Daoy (cell line): ENCODE results near the gene FGF21. TPM values are rescaled to one million over a fixed set of nuclear protein-coding genes. Genes with fewer than 3 reads are reported as not detected.
"Not testable (repeated sequence)": the region's sequence is repeated elsewhere in the genome, so short reads cannot be mapped to it uniquely, and the experiment has no call there.

Experiments used
- DNase-seq: peaks from one replicate; pipeline ENCODE4 v3.0.0-alpha.2; 2015; ENCODE audit warnings: low read depth
- total RNA-seq: library from RNA; depleted of rRNA; stranded (reverse); fragments of >200 nt; shearing (Covaris generic); gene quantifications from 2 replicates; pipeline ENCODE4 v1.2.3, GENCODE V29; 2014; rRNA removed

Gene FGF21
- total RNA-seq = not detected in 2 replicates

GRCh38 chr19:48755084-48755641, at the start of gene FGF21:
Gene FGF21 (plus strand): TSS chr19:48755524. CDS start chr19:48756237, 713 bp downstream.
- DNase-seq = no peak

GRCh38 chr19:48708471-48708870, 46.9 kb upstream of the FGF21 start:
- no peak for DNase-seq

GRCh38 chr19:48711106-48711662, 44.1 kb upstream of the FGF21 start:
- DNase-seq = no peak

GRCh38 chr19:48713041-48713863, 42.1 kb upstream of the FGF21 start:
- DNase-seq = no peak

- peak; percentile 100 for DNase-seq
These were observed 41.2 kb upstream of the FGF21 start for GRCh38 chr19:48713864-48714755.

GRCh38 chr19:48714759-48715675, 40.3 kb upstream of the FGF21 start:
- no peak for DNase-seq

GRCh38 chr19:48715681-48716171, 39.6 kb upstream of the FGF21 start:
- no peak for DNase-seq

- peak; percentile 58 for DNase-seq
These were observed 38.6 kb upstream of the FGF21 start for GRCh38 chr19:48716562-48717291.

GRCh38 chr19:48718106-48718505, 37.2 kb upstream of the FGF21 start:
- DNase-seq = not testable (repeated sequence)

- DNase-seq = no peak
These were observed 36.6 kb upstream of the FGF21 start for GRCh38 chr19:48718711-48719231.

GRCh38 chr19:48719263-48720171, 35.8 kb upstream of the FGF21 start, which contains the start of gene MAMSTR:
Gene MAMSTR (minus strand): TSS chr19:48719725. CDS start chr19:48719031, 694 bp downstream.
- no peak for DNase-seq

GRCh38 chr19:48720251-48720612, 35.1 kb upstream of the FGF21 start:
- DNase-seq = no peak

- DNase-seq = peak; percentile 99
These were observed 34.6 kb upstream of the FGF21 start for GRCh38 chr19:48720613-48721296.

GRCh38 chr19:48722196-48722708, 33.1 kb upstream of the FGF21 start:
- no peak for DNase-seq

- peak; percentile 83 for DNase-seq
These were observed 30.2 kb upstream of the FGF21 start for GRCh38 chr19:48724796-48725753.

- DNase-seq = no peak
These were observed 28.8 kb upstream of the FGF21 start for GRCh38 chr19:48726556-48726955.
